ENCODE data around the gene SRPK3. TPM values are rescaled to one million over a fixed set of nuclear protein-coding genes. Genes with fewer than 3 reads are reported as not detected.

The SRPK3 gene
- total RNA-seq, 2 experiments from 2014 or later, result not detected

DNA sequence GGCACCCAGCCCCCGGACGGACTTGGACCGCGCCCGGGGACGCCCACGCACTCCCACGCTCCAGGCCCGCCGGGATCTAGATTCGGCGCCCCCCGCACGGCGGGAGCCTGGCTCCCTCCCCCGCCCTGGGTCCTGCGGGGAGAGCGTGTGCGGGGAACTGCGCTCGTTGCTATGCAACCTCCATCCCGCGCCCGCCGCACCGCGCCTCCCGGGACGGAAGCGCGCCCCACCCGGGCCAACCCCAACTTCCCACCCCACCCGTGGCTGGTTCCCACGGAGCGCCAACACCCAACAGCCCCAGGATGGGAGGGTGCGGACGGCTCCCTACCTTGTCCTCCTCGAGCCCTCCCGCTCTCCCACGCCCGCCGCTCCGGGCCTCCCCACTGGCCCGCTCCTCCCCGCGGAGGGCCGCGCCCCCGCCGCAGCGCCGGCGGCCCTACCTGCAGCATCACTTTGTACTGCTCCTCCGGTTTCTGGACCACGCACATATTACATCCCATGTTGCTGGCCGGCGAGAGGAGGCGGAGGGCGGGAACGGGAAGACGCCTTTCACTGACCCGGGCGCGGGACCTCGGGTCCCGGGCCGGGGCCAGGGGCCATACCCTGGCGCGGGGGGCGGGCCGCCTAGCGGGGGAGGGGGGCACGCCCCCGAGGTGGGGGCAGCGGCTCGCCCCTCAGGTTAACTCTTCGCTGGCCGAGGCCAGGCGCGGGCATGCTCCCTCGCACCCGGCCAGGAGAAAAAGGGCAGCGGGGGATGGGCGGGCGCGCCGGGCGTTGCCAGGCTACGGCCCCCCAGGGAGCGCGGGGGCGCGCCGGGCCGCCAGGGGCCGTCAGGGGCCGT lies 49.2 kb downstream of the SRPK3 start, which contains the start of gene PDZD4:
Gene PDZD4 (minus strand): TSS at position 746 of the 841 bp plus-strand sequence. CDS start 246 bp downstream, at position 500.
- intact Hi-C loops (cut with micrococcal nuclease; ENCODE audit: unreplicated experiment), result loop anchor here (10.0 kb wide), 2 partner anchors 55 to 65 kb away; partner anchors contain the start of genes L1CAM and PLXNB3
- BruUV-seq (replicated peaks), result no TSS peak
- no peaks in the 10 kb centered on the region for H4K20me1 ChIP-seq (ENCODE audit: insufficient read depth, low read length)
- H3K4me1 ChIP-seq (ENCODE audit: insufficient read depth, low read length, poor library complexity, severe bottlenecking), result no peaks in the 10 kb centered on the region
- no peaks in the 10 kb centered on the region for H3K79me2 ChIP-seq (ENCODE audit: insufficient read depth, low read depth, low read length)
- H3K4me2 ChIP-seq (ENCODE audit: low read length), result no peak within 1 kb of the TSS
- H3K9me3 ChIP-seq (ENCODE audit: low read length), result no peaks in the 10 kb centered on the region
- CTCF ChIA-PET (ENCODE audit: unreplicated experiment), result no interaction called here
- no peak within 1 kb of the TSS for H3K4me3 ChIP-seq (ENCODE audit: low read depth, low read length, poor library complexity, severe bottlenecking)
- no peaks in the 10 kb centered on the region for H3K9me2 ChIP-seq (ENCODE audit: insufficient read depth, low read length)
- no peak for TF ChIP-seq EZH2phosphoT487 (IDR thresholded peaks at IDR 0.05; ENCODE audit: borderline replicate concordance, low read depth, low read length)
- TF ChIP-seq CTCF (conservative IDR thresholded peaks at IDR 0.05; ENCODE audit: low read length), result no peak
- no peaks in the 10 kb centered on the region for H3K36me3 ChIP-seq (ENCODE audit: insufficient read depth, low read length)
- POLR2A ChIA-PET, result no interaction called here
- DNase-seq (ENCODE audit: low spot score), result no peak
- H2AFZ ChIP-seq (ENCODE audit: low read length), result no peak within 1 kb of the TSS
- H3K27ac ChIP-seq (ENCODE audit: low read depth, low read length, poor library complexity, severe bottlenecking), result no peak within 1 kb of the TSS

- no peak for DNase-seq (ENCODE audit: low spot score)
- Histone ChIP-seq H4K20me1 (ENCODE audit: insufficient read depth, low read length) (no peaks in the 10 kb centered on the region), H3K9me2 (ENCODE audit: insufficient read depth, low read length) (no peaks in the 10 kb centered on the region), H3K4me3 (ENCODE audit: low read depth, low read length, poor library complexity, severe bottlenecking) (no peak overlapping the region), H3K4me2 (ENCODE audit: low read length) (no peak overlapping the region), H3K27ac (ENCODE audit: low read depth, low read length, poor library complexity, severe bottlenecking) (no peak overlapping the region), H3K9me3 (ENCODE audit: low read length) (no peaks in the 10 kb centered on the region), H3K36me3 (ENCODE audit: insufficient read depth, low read length) (no peaks in the 10 kb centered on the region), H3K79me2 (ENCODE audit: insufficient read depth, low read depth, low read length) (no peaks in the 10 kb centered on the region), H2AFZ (ENCODE audit: low read length) (no peak overlapping the region), H3K4me1 (ENCODE audit: insufficient read depth, low read length, poor library complexity, severe bottlenecking) (no peaks in the 10 kb centered on the region)
- no TSS peak for BruUV-seq (replicated peaks)
- CTCF ChIA-PET (ENCODE audit: unreplicated experiment), result no interaction called here
- intact Hi-C loops (cut with micrococcal nuclease; ENCODE audit: unreplicated experiment), result loop anchor here (10.0 kb wide), 1 partner anchor 66 kb away; the partner anchor contains the start of gene PLXNB3
- TF ChIP-seq EZH2phosphoT487 (IDR thresholded peaks at IDR 0.05; ENCODE audit: borderline replicate concordance, low read depth, low read length), result no peak
- no peak for TF ChIP-seq CTCF (conservative IDR thresholded peaks at IDR 0.05; ENCODE audit: low read length)
- POLR2A ChIA-PET, result no interaction called here
These were observed 50.0 kb downstream of the SRPK3 start for GRCh38 chrX:153830640-153831428.
